HG03439 (cell line): ENCODE results near the gene LRRC26.

Source experiments
- ATAC-seq: cut with Tn5 transposase; IDR thresholded peaks from one replicate; pipeline ENCODE4 v1.9.1; 2021; ENCODE audit warnings: mild to moderate bottlenecking, moderate library complexity; ENCODE audit not compliant: unreplicated experiment

Gene LRRC26

GRCh38 chr9:137184881-137185660 lies 15.2 kb upstream of the LRRC26 start:
- ATAC-seq: no peak

DNA sequence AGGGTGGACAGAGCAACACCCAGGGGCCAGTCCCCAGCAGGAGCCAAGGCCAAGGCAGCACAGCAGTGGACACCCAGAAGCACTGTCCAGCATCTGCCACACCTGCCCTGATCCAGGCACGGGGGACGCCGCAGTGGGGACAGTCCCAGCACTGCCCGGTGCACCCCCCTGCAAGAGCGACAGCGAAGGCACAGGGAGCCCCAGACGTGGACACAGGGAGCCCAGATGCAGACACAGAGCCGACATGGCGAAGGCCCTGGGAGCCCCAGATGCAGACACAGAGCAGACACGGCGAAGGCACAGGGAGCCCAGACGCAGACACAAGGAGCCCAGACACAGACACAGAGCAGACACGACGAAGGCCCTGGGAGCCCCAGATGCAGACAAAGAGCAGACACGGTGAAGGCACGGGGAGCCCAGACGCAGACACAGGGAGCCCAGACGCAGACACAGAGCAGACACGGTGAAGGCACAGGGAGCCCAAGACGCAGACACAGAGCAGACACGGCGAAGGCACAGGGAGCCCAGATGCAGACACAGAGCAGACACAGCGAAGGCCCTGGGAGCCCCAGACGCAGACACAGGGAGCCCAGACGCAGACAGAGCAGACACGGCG lies 14.2 kb upstream of the LRRC26 start:
- no peak for ATAC-seq

- ATAC-seq: no peak
Measured at GRCh38 chr9:137182836-137183235, 13.0 kb upstream of the LRRC26 start.

GRCh38 chr9:137181680-137182079 lies 11.8 kb upstream of the LRRC26 start:
- ATAC-seq: no peak

DNA sequence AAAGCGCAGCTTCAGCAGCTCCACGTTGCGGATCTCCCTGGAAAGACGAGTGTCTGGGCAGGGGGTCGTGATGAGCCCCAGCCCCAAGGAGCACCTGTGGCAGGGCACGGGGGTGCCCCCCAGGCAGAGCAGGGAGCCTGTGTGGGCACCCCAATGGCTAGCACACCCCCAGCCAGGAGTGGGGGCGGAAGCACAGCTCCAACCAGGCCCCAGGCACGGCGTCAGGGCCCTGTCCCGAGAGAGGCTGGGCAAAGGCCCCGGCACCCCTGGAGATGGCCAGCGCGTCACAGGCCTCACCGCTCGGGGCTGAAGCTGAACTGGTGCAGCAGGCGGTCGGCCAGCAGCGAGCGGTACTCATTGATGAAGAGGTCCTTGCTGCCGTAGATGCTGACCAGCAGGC lies 10.6 kb upstream of the LRRC26 start:
- ATAC-seq: no peak

DNA sequence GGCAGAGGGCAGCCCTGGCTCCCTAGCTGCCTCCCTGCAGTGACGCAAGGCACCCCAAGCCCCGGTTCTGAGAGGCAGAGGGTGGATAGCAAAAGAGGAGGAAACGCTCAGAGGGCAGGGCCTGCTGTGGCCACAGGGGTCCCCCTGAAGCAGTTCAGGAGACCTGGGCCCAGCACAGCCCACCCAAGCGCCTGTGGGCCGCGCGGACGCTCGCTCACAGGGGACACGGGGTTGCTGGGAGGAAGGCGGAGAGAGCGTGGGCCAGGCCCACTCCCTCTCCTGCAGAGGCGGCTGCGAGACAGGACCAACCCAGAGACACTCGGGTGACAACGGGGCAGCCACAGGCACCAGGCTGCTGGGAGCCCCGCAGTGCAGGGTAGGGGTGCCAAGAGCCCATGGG lies 9.9 kb upstream of the LRRC26 start:
- ATAC-seq: no peak

DNA sequence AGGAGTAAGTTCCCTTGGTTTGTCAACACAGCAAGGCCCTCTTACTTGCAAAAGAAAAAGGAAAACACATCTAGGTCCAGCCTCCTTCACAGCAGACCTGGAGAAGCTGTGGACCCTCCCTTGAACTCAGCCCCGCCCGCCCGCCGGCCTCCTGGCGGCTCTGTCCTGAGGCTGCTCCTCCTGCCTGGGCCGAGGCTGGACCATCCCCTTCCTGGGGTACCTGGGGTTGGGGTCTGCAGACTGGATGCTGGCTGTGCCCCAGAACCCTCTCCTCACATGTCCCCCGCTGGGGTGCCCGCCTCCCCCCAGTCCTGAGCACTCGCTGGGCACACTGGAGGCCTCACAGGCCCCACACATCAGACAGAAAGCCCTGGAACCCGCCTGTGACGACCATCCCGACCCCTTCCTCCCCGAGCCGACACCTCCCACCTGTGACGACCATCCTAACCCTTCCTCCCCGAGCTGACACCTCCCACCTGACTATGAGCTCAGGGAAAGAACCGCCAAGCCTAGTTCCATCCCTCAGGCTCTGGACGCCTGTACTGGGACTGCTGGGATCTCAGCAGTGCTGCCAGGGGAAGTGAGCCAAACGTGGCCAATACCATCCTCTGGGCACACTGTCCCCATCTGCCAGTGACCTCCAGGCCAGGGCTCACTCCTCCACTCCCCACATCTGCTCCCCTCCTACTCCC lies 9.2 kb upstream of the LRRC26 start:
- ATAC-seq: no peak

DNA sequence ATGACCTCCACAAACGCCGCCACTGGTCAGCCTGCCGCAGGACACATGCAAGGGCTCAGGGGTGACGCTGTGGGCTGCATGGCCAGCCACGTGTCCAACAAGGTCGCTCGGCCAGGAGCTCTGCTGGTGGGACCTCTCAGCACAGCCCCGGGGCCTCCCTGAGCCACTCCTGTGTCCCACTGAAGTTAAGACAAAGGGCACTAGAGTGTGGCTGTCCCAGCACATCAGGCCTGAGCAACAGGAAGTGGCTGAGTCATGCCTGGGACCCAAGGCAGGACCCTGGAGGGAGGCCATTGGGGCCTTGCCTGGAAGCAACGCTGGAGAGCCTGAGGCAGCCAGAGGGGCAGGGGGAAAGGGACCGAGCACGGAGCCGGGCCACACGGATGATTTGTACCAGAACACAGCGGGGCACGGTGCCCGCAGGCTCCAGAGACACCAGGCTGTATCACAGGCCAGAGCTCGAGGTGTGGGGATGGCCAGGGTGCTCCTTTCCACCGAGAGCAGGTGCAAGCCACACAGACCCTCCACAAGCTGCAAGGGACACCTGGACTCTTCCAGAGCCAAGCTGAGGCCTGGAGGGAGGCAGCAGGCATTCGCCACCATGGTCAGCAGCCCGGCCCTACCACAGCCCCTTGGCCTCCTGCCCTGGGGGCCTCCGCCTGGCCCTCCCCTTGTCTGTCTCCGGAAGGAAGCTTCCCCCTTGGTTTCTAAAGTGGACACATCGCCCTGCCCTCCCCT lies 8.5 kb upstream of the LRRC26 start:
- no peak for ATAC-seq

- ATAC-seq: no peak
Measured at GRCh38 chr9:137176302-137177182, 6.7 kb upstream of the LRRC26 start.

GRCh38 chr9:137175345-137175961 lies 5.6 kb upstream of the LRRC26 start:
- no peak for ATAC-seq

DNA sequence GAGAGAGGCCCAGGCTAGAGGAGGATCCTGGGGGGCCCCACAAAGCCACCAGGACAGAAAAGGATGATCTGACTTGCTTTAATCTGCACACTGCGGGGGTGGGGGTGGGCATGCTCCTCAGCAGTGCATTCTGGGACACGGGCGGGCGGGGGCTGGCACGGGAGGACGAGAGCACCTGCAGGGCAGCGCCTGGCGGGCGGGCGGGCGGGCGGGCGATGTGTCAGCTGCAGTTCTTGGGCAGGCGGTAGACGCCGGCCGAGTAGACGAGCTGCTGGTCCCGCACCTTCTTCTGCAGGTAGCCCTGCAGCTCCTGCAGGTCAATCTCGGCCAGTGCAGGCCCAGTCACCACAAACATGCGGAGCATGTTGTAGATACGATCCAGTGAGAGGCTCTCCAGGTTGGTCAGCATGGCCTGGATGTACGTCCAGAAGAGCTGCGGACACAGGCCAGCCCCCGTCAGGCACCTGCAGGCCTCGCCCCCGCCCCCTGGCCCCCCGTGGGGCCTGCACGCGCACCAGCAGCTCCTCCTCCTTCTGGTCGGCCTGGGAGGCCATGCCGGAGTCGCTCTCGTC lies 5.0 kb upstream of the LRRC26 start:
- ATAC-seq: no peak

DNA sequence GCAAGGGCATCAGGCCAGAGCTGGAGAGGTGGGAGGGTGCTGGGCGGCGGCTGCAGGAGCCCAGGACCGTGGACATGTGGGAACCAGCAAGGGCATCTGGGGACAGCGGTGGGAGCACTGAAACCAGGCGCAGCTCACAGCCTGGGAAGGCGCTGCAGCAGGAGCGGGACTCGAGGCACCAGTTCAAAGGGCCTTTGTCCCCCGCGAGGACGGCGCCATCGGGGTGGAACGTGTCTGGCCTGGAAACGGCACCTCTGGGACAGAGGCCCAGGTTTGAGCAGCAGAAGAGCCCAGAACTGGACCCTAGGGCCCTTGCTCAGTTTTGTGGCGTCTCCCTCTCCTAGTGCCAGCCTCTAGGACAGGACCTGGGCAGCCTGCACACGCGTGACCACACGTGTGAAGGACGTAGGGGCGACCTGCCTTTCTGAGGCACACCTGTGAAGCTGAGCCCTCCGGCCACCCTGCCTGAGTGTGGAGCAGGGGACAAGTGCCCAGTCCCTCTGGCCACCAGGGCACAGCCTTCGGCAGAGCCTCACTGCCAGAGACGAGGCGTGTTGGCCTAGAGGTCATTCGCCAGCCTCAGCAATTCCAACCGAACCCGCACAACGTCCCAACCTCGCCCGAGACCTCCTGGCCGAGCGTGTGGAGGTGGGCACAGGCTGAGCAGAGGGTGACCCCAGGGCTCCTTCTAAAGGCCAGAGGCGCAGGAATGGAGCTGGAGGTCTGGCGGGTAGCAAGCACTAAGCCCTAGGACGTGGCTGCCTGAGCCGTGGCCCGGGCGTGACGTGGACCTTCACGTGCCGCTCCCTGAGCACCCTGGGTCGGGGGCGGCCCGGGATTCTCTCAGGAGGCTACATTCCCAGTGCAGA lies 4.2 kb upstream of the LRRC26 start:
- no peak for ATAC-seq

DNA sequence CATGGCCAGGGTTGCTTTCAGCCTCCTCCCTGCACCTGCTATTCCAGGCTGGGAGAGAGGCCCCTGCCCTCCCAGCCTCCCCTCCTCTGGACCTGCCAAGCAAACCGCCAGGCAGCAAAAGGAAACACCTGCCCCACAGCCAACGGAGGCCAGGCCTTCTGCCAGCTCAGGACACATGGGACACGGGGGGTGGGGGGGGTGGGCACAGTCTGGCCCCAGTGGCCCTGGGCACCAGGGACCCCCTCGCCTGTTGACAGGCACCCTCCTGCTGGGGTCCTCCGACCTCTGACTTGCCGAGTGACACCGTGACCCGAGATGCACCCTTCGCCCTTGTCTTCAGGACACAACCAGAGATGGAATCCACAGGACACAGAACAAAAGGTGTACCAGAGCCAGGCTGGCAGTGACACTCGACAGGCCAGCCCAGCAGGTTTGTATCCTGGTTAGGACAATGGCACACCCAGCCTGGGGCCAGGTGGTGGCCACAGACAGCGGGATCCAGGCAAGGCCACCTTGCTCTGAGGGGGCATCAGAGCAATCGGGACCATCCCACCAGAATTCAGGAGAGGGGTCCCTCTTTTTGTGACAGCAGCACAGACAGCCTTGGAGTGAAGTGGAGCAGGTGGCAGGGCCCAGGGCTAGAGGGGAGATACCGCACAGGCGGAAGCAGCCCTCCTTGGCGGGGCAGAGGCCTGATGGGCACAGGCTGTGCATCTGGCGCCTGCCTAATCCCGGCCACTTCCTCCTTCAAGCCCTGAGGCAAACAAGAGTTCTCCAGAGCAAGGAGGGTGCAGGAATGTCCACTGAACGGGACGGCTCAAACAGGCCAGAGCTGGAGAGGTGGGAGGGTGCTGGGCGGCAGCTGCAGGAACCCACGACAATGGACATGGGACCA lies 3.3 kb upstream of the LRRC26 start:
- no peak for ATAC-seq

DNA sequence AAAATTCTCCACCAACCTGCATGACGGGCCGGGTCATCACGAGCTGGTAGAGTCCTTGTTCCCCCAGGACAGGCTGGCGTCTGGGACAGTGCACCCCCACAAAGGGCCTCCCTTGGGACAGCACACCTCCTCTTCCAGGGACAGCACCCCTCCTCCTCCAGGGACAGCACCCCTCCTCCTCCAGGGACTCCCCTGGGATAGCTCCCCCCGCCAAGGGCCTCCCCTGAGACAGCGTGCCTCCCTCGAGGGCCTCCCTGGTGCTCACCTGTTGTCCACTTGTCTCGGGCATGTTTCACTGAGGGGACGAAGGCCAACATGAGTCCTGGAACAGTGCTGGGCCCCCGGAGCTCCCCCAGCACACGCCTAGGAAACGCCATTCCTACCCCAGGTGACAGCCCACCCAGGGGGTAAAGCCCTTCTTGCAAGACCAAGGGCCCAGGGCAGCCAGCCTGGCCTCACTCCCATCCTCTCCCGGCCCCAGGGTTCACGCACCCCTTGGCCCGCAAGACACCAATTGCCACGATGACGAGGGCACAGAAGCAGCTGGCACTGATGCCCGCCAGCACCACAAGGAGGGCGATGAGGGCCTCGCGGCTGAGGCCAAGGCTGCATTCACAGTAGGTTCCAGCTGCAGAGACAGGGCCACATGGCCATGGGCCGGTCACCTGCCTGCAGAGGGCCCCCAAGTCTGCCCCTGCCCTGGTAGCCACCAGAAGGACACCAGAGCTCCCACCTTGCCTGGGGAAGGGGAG lies 1.5 kb upstream of the LRRC26 start:
- ATAC-seq: no peak

- no peak for ATAC-seq
Measured at GRCh38 chr9:137170486-137171148, 766 bp upstream of the LRRC26 start.
